Embryonic facial prominence (tissue), 1 donor: ENCODE results near the gene CFAP100.

Source experiments
- DNase-seq: peaks from one replicate; pipeline ENCODE4 v3.0.0-alpha.2; 2016; ENCODE audit errors: extremely low spot score

The CFAP100 gene

DNA sequence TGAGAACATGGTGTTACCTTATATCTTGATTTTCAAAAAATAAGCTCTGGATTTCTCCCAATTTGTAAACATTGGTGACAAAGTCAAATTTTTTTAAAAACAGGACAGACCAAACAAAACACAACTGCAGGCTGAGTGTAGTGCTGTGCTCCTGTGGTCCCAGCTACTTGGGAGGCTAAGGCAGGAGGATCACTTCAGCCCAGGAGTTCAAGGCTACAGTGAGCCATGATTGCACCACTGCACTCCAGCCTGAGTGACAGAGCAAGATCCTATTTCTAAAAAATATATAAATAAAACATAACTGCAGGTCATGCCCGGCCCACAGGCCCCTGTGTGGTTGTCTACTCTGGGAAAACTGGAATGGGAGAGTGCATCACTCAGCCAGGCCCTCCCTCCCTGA is 84.9 kb downstream of the CFAP100 start:
- DNase-seq, result no peak

DNA sequence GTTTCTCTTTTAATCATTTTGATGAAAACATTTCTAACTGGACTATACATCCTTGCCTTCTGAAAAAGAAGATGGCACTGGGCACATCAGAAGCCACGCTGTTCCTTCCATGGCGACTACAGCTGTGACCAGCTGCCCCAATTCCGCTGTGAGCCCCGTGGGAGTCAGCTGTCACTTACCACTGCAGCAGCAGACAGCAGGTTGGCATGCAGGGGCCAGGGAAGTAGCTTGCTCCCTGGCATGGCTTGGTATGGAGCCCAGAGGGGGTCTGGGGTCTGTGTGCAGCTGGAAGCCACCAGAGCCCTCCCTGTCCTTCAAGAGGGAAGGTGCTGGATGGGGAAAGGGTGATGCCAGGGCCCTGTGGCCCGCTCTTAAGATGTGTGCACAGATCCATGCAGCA is 85.5 kb downstream of the CFAP100 start:
- no peak for DNase-seq

DNA sequence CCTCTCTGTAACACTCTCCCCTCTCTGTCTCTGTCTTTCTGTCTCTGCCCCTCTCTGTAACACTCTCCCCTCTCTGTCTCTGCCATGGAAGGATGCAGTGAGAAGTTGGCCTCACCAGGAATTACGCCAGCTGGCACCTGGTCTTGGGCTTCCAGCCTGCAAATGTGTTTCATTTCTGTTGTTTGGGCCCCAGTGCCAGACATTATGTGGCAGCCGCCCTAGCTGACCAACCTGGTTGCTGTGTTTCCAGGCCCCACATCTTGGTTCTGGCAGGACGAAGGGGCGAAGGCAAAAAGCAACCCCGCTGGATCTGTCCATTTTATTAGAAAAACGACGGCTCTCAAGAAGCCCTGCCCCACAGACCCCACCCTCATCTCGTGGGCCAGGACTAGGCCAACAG is 86.2 kb downstream of the CFAP100 start:
- DNase-seq, result no peak

DNA sequence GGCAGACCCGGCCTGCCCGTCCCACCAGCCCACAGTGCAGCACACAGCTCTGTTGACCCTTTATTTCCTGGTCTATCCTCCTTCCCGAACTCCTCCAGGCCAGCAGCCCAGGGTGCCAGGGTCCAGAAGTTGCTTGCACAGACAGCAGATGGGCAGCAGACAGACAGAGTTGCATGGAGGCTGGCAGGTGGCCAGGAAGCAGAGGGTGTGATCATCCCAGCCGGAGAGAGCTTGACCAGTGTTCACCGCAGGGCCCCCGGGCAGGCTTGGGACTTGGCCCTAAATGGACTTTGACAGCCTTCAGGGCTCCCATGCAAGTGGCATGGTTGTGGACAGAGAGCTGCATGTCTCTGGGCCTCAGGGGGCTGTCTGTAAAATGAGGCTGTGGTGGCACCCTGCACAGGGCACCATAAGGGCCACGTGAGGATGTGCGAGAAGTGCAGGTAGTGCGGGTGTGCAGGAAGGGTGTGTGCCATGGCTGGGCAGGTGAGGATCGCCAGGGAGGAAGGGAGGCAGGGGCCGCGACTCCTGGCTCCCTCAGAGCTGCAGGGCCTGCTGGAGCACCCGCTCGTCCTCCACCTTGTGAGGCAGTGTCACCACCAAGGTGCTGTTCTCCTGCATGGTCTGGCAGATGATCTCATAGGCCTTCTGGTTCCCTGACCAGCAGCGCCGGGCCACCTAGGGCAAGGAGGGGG is 87.2 kb downstream of the CFAP100 start:
- no peak for DNase-seq

DNA sequence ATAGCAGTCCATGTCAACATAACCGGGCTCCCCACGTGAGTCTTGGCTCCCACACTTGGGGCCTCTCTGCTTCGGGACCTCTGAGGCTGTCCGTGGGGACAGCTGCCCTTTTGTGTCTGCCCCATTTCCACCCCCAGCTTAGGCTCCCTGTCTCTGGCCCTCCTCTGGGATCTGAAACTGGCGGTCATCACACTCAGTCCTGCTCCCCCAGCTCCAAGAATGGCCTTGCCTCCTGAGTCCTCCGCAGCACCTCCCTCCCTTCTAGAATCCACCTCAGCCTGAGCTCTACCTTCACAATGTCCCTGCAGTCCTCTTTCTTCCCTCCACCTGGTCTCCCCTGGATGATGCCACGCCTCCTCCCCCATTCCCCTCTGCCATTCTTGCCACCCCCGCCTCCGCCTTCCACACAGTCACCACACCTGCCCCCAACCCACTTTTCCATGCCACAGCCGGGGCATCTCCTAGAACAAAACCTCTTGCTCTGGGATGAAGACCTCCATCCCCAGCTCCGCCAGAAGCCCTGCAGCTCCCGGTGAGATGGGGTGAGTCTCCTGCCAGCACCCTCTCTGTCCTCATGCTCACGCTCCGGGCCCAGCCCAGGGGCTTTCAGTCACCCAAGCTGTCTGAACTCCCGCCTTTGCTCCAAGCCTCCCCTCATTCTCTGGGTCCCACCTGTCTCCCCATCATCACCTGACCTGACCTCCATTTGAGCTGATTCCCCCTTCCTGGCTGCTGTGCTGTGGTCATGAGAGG is 88.0 kb downstream of the CFAP100 start:
- no peak for DNase-seq

DNA sequence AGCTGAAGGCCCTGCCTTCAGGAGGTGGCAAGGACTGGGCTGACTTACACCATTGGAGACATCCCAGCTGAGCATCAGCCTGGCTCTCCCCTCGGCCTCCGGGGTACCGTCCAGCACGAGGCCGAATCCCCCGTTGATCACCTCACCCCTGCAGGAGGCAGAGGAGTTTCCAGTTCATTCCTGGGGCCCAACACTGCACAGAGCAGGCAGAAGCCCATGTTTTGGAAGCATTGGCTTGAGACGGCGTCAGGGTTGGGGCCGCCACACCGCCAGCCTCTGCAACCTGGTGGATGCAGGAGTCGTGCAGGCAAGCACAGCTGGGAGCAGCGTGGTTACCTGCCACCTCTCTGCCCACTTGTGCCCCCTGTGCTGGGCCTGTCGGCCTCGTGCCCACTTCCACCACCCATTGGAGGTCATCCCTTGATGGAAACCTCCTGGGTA is 88.6 kb downstream of the CFAP100 start:
- DNase-seq, result no peak

DNA sequence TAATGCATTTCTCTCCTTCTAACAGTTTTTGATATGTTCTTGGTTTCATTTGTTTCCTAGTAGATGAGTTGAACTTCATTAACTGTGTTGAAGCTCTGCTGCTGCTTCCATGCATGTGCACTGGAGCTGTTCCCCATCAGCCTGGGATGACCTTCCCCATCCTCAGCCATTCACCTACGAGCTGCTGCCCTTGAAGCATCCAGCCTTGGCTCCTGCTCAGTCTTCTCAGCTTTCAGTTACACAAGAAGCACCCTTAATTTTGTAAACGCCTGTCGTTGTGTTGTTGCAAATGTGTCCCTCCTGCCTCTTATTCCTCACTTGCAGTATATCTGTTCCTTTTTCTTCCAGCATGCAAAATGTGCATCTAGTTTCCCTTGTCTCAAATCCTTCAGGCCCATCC is 89.4 kb downstream of the CFAP100 start:
- no peak for DNase-seq

DNA sequence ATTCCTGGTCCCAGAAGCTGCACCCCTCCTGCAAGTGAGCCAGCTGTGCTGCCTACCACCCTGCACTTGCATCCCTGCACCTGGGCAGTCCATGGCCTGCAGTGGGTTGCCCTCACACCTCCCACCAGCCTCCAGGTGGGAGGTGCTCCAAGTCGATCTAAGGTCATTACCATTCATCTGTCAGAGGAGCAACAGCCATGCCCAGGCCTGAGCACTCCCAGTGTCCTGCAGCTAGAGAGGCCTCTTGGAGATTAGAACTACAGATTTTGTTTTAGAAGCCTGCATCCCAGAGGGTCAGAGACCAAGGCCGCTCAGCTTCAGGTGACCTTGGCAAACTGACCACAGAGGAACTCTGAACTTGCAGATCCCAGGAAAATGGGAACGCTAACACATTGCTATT is 90.0 kb downstream of the CFAP100 start:
- no peak for DNase-seq

DNA sequence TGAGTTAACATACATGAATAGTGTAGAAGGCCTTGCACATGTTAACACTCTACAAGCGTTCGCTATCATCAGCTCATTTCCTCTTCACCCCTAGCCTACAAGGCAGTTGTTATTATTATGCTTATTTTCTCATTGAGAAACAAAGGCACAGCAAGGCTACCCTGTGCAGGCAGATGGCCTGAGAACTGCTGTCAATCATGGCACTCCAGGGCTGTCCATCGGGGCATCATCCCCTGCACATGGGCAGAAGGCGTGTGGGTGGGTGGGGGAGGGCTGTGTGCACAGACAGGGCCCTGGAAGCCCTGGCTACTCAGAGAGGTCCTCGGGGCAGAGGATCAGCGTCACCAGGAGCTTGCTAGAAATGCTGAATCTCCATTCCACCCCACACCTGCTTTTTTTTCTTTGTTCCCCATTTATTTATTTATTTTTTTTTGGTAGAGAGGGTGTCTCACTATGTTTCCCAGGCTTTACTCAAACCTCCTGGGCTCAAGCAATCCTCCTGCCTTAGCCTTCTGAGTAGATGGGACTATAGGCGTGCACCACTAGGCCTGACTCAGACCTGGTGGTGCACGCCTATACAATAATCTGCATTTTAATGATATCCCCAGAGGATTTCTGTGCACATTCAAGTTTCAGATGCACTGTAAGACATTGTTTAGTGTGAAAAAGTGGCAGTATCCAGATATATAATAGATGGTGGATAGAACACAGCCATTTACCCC is 90.6 kb downstream of the CFAP100 start:
- no peak for DNase-seq

DNA sequence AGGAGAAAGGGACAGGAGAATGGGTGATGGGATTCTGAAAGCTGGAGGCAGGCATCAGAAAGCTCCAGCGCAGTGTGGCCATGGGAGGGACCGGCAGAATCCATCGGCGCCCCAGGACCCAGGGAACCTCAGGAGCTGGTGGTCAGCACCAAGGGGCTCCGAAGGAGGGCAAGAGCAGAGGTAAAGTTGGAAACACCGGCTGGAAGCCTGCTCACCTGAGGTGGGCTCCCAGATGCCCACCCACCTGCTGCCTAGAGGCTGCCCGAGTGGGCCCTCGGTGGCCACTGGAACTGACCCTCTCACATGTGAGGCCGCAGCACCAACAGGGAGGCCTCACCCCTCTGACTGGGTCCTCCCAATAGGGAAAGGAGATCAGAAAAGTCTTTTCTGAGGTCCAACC is 91.2 kb downstream of the CFAP100 start:
- no peak for DNase-seq
